Caco-2 (cell line): ENCODE data around the gene PGC. TPM values are rescaled to one million over a fixed set of nuclear protein-coding genes. Genes with fewer than 3 reads are reported as not detected.
"Not testable (repeated sequence)": the region's sequence is repeated elsewhere in the genome, so short reads cannot be mapped to it uniquely, and the experiment has no call there.

Experiments
- BruUV-seq: library from RNA; stranded (reverse); fragments of 400-500 nt; replicated peaks from 2 replicates; lab custom pipeline; 2021; lab: Mats Ljungman, UMichigan
- CTCF ChIA-PET: fragments of 300-600 bp; sonication (Branson Sonifier 250); formaldehyde crosslinking; loops from one replicate; lab custom pipeline; 2022; ENCODE audit warnings: antibody characterized with exemption; lab: Charles Lee
- POLR2A ChIA-PET: fragments of 300-600 bp; sonication (Branson Sonifier 250); formaldehyde crosslinking; loops from one replicate; lab custom pipeline; 2022; ENCODE audit warnings: antibody characterized with exemption; lab: Charles Lee
- DNase-seq, 2 experiments: peaks; one replicate each; pipeline versions ENCODE4 v3.0.0 to v3.0.0-alpha.2; 2020 to 2022
- H3K27me3 ChIP-seq: replicated peaks from 2 replicates; pipeline ENCODE4 v1.6.0; 2011; ENCODE audit warnings: low read length; ENCODE audit not compliant: control insufficient read depth, insufficient read depth
- H3K36me3 ChIP-seq: 2 replicates; pipeline ENCODE4 v1.5.1; 2011; ENCODE audit warnings: low read length; ENCODE audit not compliant: control insufficient read depth, insufficient read depth
- H3K4me1 ChIP-seq: fragments of 250-450 bp; sonication (Bioruptor Pico); 2 replicates; pipeline ENCODE4 v1.5.1; 2020; ENCODE audit warnings: mild to moderate bottlenecking
- H3K4me3 ChIP-seq: 2 replicates; pipeline ENCODE4 v1.5.1; 2011; ENCODE audit warnings: low read depth, mild to moderate bottlenecking, control low read depth, low read length
- H3K9me3 ChIP-seq: fragments of 250-450 bp; sonication (Bioruptor Pico); 2 replicates; pipeline ENCODE4 v1.5.1; 2020; ENCODE audit warnings: mild to moderate bottlenecking, moderate library complexity
- H3K27ac Mint-ChIP-seq: one replicate; pipeline ENCODE4 v1.8.0; 2022; ENCODE audit warnings: mixed read lengths; ENCODE audit not compliant: unreplicated experiment
- H3K27me3 Mint-ChIP-seq: one replicate; pipeline ENCODE4 v1.8.0; 2022; ENCODE audit warnings: mixed read lengths; ENCODE audit not compliant: insufficient read depth, unreplicated experiment
- H3K36me3 Mint-ChIP-seq: one replicate; pipeline ENCODE4 v1.8.0; 2022; ENCODE audit warnings: mild to moderate bottlenecking, mixed read lengths; ENCODE audit not compliant: insufficient read depth, unreplicated experiment
- H3K4me1 Mint-ChIP-seq: one replicate; pipeline ENCODE4 v1.8.0; 2022; ENCODE audit warnings: low read depth, mixed read lengths; ENCODE audit not compliant: unreplicated experiment
- H3K4me3 Mint-ChIP-seq: one replicate; pipeline ENCODE4 v1.8.0; 2022; ENCODE audit warnings: mild to moderate bottlenecking, moderate library complexity, mixed read lengths; ENCODE audit not compliant: unreplicated experiment
- H3K9me3 Mint-ChIP-seq: one replicate; pipeline ENCODE4 v1.8.0; 2022; ENCODE audit warnings: mixed read lengths; ENCODE audit not compliant: unreplicated experiment
- intact Hi-C: fragments of 100-400 bp; cut with micrococcal nuclease; formaldehyde crosslinking; loops from one replicate; pipeline ENCODE4 v1.10.0; 2022; ENCODE audit not compliant: unreplicated experiment
- total RNA-seq: library from RNA; stranded (reverse); gene quantifications from 2 replicates; pipeline ENCODE4 v1.2.3, GENCODE V29; 2022
- TF ChIP-seq, protein P1 (sequence below), 2 experiments: fragments of 200-600 bp in 1 of 2; IDR thresholded peaks; 1 replicate in 1 of 2; 2 replicates in 1 of 2; pipeline versions ENCODE4 v1.5.1 to v1.8.0; 2011 to 2022; ENCODE audit warnings: antibody characterized with exemption in 1 of 2, control low read depth in 1 of 2, inconsistent platforms in 1 of 2, low read depth in 1 of 2, low read length in 1 of 2, mild to moderate bottlenecking in 1 of 2, moderate library complexity in 1 of 2; ENCODE audit not compliant: insufficient read depth in 1 of 2, severe bottlenecking in 1 of 2, unreplicated experiment in 1 of 2

The PGC gene
- total RNA-seq, 1 experiment from 2014 or later, result 12.2 TPM

DNA sequence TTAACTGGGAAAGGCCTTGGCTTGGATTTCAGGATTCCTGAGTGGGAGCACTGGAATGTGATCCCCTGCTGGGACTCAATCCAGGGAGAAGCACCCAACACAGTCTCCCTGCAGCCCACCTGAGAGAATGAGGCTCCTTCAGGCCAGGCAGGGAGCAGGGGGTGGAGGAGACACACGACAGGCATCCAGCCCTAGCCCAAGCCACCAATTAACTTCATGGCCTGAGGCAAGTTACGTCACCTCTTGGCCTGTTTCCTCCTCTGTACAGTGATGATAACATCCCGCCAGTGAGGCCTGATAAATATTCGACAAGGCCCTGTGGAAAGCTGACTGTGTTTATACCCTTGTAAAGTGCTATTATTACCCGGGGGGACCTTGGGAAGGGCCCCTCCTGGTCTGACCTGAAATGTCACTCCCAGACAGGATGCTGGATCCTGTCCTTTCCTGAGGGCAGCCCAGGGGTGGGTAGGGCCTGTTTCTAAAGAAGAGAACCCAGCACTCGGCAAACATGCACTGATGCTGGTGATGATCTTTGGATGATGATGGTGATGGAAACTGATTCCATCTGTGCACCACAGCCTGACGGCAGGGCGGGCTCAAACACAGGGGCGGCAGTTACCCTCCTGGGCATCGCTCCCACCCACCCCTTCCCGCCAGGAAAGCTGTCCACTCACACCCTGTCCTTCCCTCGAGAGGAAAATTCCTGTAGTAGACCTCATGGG lies 20.1 kb upstream of the PGC start:
- Mint-ChIP-seq H3K27me3 (no peaks in the 10 kb centered on the region), H3K9me3 (no peaks in the 10 kb centered on the region)

DNA sequence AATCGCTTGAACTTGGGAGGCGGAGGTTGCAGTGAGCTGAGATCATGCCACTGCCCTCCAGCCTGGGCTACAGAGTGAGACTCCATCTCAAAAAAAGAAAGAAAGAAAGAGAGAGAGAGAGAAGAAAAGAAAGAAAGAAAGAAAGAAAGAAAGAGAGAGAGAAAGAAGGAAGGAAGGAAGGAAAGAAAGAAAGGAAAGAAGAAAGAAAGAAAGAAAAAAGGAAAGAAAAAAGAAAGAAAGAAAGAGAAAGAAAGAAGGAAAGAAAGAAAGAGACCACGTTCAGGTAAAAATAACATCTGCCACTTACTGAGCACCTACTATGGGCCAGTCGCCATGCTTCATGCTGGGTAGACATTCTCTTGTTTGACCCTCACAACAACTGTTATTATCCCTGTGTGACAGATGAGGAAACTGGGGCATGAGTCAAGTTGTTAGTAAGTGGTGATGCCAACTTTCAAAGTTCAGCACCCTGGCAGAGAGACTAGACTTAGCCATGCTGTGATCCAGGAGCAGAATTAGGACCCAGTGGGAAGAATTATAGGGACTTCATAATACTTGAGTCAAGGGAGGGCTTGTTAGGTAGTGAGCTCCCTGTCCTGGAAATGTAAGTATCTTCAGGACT lies 19.0 kb upstream of the PGC start:
- H3K9me3 ChIP-seq, H3K9me3 Mint-ChIP-seq, BruUV-seq, DNase-seq, H3K4me1 Mint-ChIP-seq, H3K36me3 ChIP-seq, intact Hi-C loops, H3K4me3 ChIP-seq, H3K36me3 Mint-ChIP-seq, H3K27me3 Mint-ChIP-seq, H3K4me3 Mint-ChIP-seq, H3K27me3 ChIP-seq, POLR2A ChIA-PET: not testable (repeated sequence)
- peaks cover 32% of the 10 kb centered on the region for H3K4me1 ChIP-seq
- CTCF ChIA-PET, result interaction anchor here (1.8 kb wide), 1 partner anchor 31 kb away, joined by 5 read pairs; the partner anchor contains the start of gene TFEB
- peak overlapping the region; percentile 5 for H3K27ac Mint-ChIP-seq

More for the DNA sequence above, 20.1 kb upstream of the PGC start:
- H3K36me3 ChIP-seq, result peaks cover 2% of the 10 kb centered on the region; the same call in 1 of the 2 replicates
- peak; percentile 82 to 87 for DNase-seq
- H3K4me3 ChIP-seq, result no peak overlapping the region
- BruUV-seq, result no TSS peak
- ChIA-PET CTCF (interaction anchor here (0.6 to 1.8 kb wide), 3 partner anchors 32 to 1984 kb away, joined by 3 to 5 read pairs (median 3); partner anchors contain the start of gene TFEB), POLR2A (interaction anchor here (0.5 kb wide), 1 partner anchor 18 kb away, joined by 6 read pairs; no protein-coding TSS in a partner anchor)
- no peaks in the 10 kb centered on the region for H3K9me3 ChIP-seq
- Mint-ChIP-seq H3K27ac (peak overlapping the region; percentile 30), H3K36me3 (peaks cover 13% of the 10 kb centered on the region), H3K4me1 (peaks cover 6% of the 10 kb centered on the region), H3K4me3 (no peak overlapping the region)
- no peaks in the 10 kb centered on the region for H3K27me3 ChIP-seq
- peaks cover 32% of the 10 kb centered on the region for H3K4me1 ChIP-seq
- TF ChIP-seq, protein P1, sequence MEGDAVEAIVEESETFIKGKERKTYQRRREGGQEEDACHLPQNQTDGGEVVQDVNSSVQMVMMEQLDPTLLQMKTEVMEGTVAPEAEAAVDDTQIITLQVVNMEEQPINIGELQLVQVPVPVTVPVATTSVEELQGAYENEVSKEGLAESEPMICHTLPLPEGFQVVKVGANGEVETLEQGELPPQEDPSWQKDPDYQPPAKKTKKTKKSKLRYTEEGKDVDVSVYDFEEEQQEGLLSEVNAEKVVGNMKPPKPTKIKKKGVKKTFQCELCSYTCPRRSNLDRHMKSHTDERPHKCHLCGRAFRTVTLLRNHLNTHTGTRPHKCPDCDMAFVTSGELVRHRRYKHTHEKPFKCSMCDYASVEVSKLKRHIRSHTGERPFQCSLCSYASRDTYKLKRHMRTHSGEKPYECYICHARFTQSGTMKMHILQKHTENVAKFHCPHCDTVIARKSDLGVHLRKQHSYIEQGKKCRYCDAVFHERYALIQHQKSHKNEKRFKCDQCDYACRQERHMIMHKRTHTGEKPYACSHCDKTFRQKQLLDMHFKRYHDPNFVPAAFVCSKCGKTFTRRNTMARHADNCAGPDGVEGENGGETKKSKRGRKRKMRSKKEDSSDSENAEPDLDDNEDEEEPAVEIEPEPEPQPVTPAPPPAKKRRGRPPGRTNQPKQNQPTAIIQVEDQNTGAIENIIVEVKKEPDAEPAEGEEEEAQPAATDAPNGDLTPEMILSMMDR (IDR thresholded peaks at IDR 0.05; ENCODE audit: insufficient read depth in 1 of 2, low read depth in 1 of 2, low read length in 1 of 2, severe bottlenecking in 1 of 2, unreplicated experiment in 1 of 2), result no peak
- intact Hi-C loops, result no loop called here

DNA sequence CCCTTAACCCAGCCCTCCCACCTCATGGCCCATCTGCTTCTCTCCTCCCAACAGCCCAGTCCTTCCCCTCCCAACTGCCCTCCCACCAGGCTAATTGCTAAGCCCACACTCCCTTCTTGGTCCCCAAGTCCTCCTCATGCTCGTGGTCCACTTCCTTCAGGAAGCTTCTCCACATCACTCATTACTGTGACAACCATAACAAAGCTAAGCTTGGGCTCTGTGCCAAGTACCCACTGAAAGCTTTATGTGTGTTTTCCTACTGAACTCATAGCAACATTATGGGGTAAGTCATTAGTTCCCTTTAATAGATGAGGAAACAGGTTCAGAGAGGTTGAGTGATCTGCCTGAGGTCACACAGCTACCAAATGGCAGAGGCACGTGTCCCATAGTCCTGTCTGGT lies 16.3 kb upstream of the PGC start:
- intact Hi-C loops, result no loop called here
- CTCF ChIA-PET, result no interaction called here
- peaks cover 30% of the 10 kb centered on the region for H3K4me1 ChIP-seq
- no peaks in the 10 kb centered on the region for H3K27me3 ChIP-seq
- Mint-ChIP-seq H3K4me1 (peaks cover 20% of the 10 kb centered on the region), H3K36me3 (no peaks in the 10 kb centered on the region), H3K9me3 (no peaks in the 10 kb centered on the region), H3K4me3 (no peak overlapping the region), H3K27me3 (no peaks in the 10 kb centered on the region), H3K27ac (no peak overlapping the region)
- H3K36me3 ChIP-seq, result no peaks in the 10 kb centered on the region
- DNase-seq, result no peak
- no peak overlapping the region for H3K4me3 ChIP-seq
- TF ChIP-seq, protein P1 (IDR thresholded peaks at IDR 0.05; ENCODE audit: insufficient read depth in 1 of 2, low read depth in 1 of 2, low read length in 1 of 2, severe bottlenecking in 1 of 2, unreplicated experiment in 1 of 2), result no peak
- no TSS peak for BruUV-seq
- no peaks in the 10 kb centered on the region for H3K9me3 ChIP-seq
- POLR2A ChIA-PET, result interaction anchor here (0.6 kb wide), 1 partner anchor 18 kb away, joined by 3 read pairs; no protein-coding TSS in a partner anchor
